GM23248 (cell line): ENCODE results near the gene METTL4. TPM values are rescaled to one million over a fixed set of nuclear protein-coding genes. Genes with fewer than 3 reads are reported as not detected.

Source experiments
- DNase-seq: peaks from one replicate; pipeline ENCODE4 v3.0.0-alpha.2; 2015
- H2AFZ ChIP-seq: fragments of 200-600 bp; sonication (generic); 2 replicates; pipeline ENCODE4 v1.6.1; 2016; ENCODE audit warnings: antibody characterized with exemption
- H3F3A ChIP-seq: fragments of 200-600 bp; sonication (generic); 2 replicates; pipeline ENCODE4 v1.6.1; 2016; ENCODE audit warnings: mild to moderate bottlenecking, antibody characterized with exemption, mixed run types; ENCODE audit not compliant: insufficient read depth
- H3K27ac ChIP-seq: fragments of 200-600 bp; sonication (generic); 2 replicates; pipeline ENCODE4 v1.5.1; 2016; ENCODE audit warnings: mild to moderate bottlenecking
- H3K27me3 ChIP-seq: fragments of 200-600 bp; sonication (generic); replicated peaks from 2 replicates; pipeline ENCODE4 v1.6.1; 2016; ENCODE audit warnings: mild to moderate bottlenecking; ENCODE audit not compliant: insufficient read depth
- H3K36me3 ChIP-seq: fragments of 200-600 bp; sonication (generic); 2 replicates; pipeline ENCODE4 v1.6.1; 2016; ENCODE audit warnings: low read depth, mild to moderate bottlenecking
- H3K4me1 ChIP-seq: fragments of 200-600 bp; sonication (generic); 2 replicates; pipeline ENCODE4 v1.6.1; 2016; ENCODE audit warnings: mild to moderate bottlenecking; ENCODE audit not compliant: insufficient read depth
- H3K4me2 ChIP-seq: fragments of 200-600 bp; sonication (generic); one replicate; pipeline ENCODE4 v1.6.1; 2016; ENCODE audit warnings: mild to moderate bottlenecking; ENCODE audit not compliant: unreplicated experiment
- H3K4me3 ChIP-seq: fragments of 200-600 bp; sonication (generic); 2 replicates; pipeline ENCODE4 v1.5.1; 2016; ENCODE audit warnings: mild to moderate bottlenecking
- H3K79me2 ChIP-seq: fragments of 200-600 bp; sonication (generic); 2 replicates; pipeline ENCODE4 v1.6.1; 2016; ENCODE audit warnings: mild to moderate bottlenecking; ENCODE audit not compliant: insufficient read depth
- H3K9ac ChIP-seq: fragments of 200-600 bp; sonication (generic); 2 replicates; pipeline ENCODE4 v1.6.1; 2016; ENCODE audit warnings: mild to moderate bottlenecking
- H3K9me2 ChIP-seq: fragments of 200-600 bp; sonication (generic); 2 replicates; pipeline ENCODE4 v1.6.1; 2016; ENCODE audit warnings: mixed run types, mild to moderate bottlenecking, moderate library complexity; ENCODE audit not compliant: insufficient read depth
- H3K9me3 ChIP-seq: fragments of 200-600 bp; sonication (generic); one replicate; pipeline ENCODE4 v1.6.1; 2017; ENCODE audit warnings: low read depth
- H4K20me1 ChIP-seq: fragments of 200-600 bp; sonication (generic); 2 replicates; pipeline ENCODE4 v1.6.0; 2016; ENCODE audit not compliant: insufficient read depth
- EZH2 ChIP-seq: fragments of 200-600 bp; sonication (generic); IDR thresholded peaks from 2 replicates; pipeline ENCODE4 v1.6.1; 2018; ENCODE audit warnings: antibody characterized with exemption, mild to moderate bottlenecking; ENCODE audit not compliant: insufficient read depth, poor library complexity, severe bottlenecking
- EZH2phosphoT487 ChIP-seq: fragments of 200-600 bp; sonication (generic); IDR thresholded peaks from 2 replicates; pipeline ENCODE4 v1.6.1; 2018; ENCODE audit warnings: antibody characterized with exemption, moderate library complexity, mild to moderate bottlenecking, low read depth; ENCODE audit not compliant: insufficient read depth
- WGBS, 2 experiments: methylation state at CpG; one replicate each; pipeline ENCODE4 v1.1.6; 2015 to 2017; ENCODE audit warnings: low lambda C conversion rate in 2 of 2, low coverage in 1 of 2; ENCODE audit errors: missing lambda C conversion rate in 2 of 2; 5-methylcytosine and 5-hydroxymethylcytosine counted together
- in situ Hi-C: fragments of 300-500 bp; cut with MboI; formaldehyde crosslinking; loops from 2 replicates; pipeline ENCODE4 v1.15.0; 2020
- polyA plus RNA-seq: library from polyadenylated mRNA; unstranded; fragments of >200 nt; fragmentation: Nextera tagmentation; extraction: Ambion mirVana; gene quantifications from 2 replicates; pipeline ENCODE4 v1.2.1, GENCODE V29; 2016
- total RNA-seq: library from RNA; depleted of rRNA; stranded (reverse); fragments of >200 nt; shearing (Covaris generic); gene quantifications from 2 replicates; pipeline ENCODE4 v1.2.3, GENCODE V29; 2014

METTL4 gene
- total and polyA plus RNA-seq, 2 experiments from 2014 or later, result 5.6 to 9.9 TPM

GRCh38 chr18:2610549-2610948, 39.2 kb upstream of the METTL4 start:
- in situ Hi-C loops, result no loop called here
- no peaks in the 10 kb centered on the region for H3K9me2 ChIP-seq
- WGBS, 2 experiments, result 81 to 83% methylated on average over 5 of the region's 5 CpGs
- H3K4me1 ChIP-seq, result peaks cover 4% of the 10 kb centered on the region; the same call in 1 of the 2 replicates
- H4K20me1 ChIP-seq, result no peaks in the 10 kb centered on the region
- TF ChIP-seq EZH2phosphoT487, result no peak
- TF ChIP-seq EZH2, result no peak
- no peak for DNase-seq
- H3K4me3 ChIP-seq, result no peak overlapping the region
- H3K9ac ChIP-seq, result no peak overlapping the region
- H3K79me2 ChIP-seq, result no peaks in the 10 kb centered on the region
- no peak overlapping the region for H3K27ac ChIP-seq
- H2AFZ ChIP-seq, result 0 out of 2 replicates have a peak overlapping the region, but pooled peaks have one; percentile 27
- H3K36me3 ChIP-seq, result peaks cover 3% of the 10 kb centered on the region; the same call in 1 of the 2 replicates
- H3K27me3 ChIP-seq, result no peaks in the 10 kb centered on the region
- H3K9me3 ChIP-seq, result no peaks in the 10 kb centered on the region
- H3F3A ChIP-seq, result no peaks in the 10 kb centered on the region
- no peak overlapping the region for H3K4me2 ChIP-seq

DNA sequence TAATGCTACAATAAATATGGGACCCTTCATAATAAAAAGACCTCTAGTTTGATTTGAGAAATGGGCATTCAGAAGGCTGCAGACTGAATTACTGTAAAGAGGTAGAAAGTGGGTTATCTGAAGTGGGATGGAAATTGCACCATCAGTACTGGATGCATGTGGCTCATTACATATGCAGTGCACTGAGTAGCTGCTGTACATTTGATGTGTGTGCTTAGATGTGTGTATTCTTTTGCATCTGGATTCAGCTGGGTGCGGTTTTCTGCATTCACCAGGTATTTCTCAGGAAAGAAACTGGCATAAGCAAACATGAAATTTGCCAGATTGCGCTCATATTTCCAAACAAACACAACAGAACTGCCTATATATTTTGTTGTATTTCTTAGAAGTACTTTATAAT, 38.3 kb upstream of the METTL4 start:
- Histone ChIP-seq H3K36me3 (peaks cover 3% of the 10 kb centered on the region; the same call in 1 of the 2 replicates), H2AFZ (no peak overlapping the region), H3K4me3 (no peak overlapping the region), H3K9me2 (no peaks in the 10 kb centered on the region), H3K4me2 (no peak overlapping the region), H3K9me3 (no peaks in the 10 kb centered on the region), H3K9ac (no peak overlapping the region), H4K20me1 (no peaks in the 10 kb centered on the region), H3K79me2 (no peaks in the 10 kb centered on the region), H3K27me3 (no peaks in the 10 kb centered on the region), H3K27ac (no peak overlapping the region), H3F3A (no peaks in the 10 kb centered on the region), H3K4me1 (peaks cover 4% of the 10 kb centered on the region; the same call in 1 of the 2 replicates)
- DNase-seq, result no peak
- WGBS, 2 experiments, result 92 to 100% methylated on average over 2 of the region's 2 CpGs
- TF ChIP-seq EZH2 (no peak), EZH2phosphoT487 (no peak)
- in situ Hi-C loops, result no loop called here

DNA sequence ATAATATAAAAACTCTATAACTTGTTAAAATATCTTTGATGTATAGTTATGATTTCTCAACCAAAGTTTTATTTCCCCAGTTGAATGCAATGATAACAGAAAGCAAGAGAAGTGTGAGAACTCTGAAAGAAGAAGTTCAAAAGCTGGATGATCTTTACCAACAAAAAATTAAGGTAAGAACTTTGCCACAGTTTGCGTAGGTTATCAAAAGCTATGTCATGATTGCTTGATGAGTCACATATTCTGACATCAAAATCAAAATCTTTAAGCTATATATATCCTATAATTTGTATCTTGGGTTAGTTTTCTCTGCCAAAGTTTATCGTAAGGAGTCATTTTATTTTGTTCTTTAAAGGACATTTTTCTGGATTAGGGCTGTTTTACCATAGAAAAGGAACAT, 35.0 kb upstream of the METTL4 start:
- Histone ChIP-seq H3K4me1 (peaks cover 4% of the 10 kb centered on the region; the same call in 1 of the 2 replicates), H3K4me2 (peak overlapping the region; percentile 48), H3K27me3 (no peaks in the 10 kb centered on the region), H3F3A (no peaks in the 10 kb centered on the region), H3K4me3 (no peak overlapping the region), H3K9me2 (no peaks in the 10 kb centered on the region), H2AFZ (peak overlapping the region; percentile 63), H3K79me2 (no peaks in the 10 kb centered on the region), H3K36me3 (peaks cover 3% of the 10 kb centered on the region; the same call in 1 of the 2 replicates), H3K9ac (no peak overlapping the region), H4K20me1 (no peaks in the 10 kb centered on the region), H3K27ac (no peak overlapping the region), H3K9me3 (no peaks in the 10 kb centered on the region)
- in situ Hi-C loops, result no loop called here
- WGBS, 2 experiments, result 96 to 100% methylated on average over 2 of the region's 2 CpGs
- no peak for TF ChIP-seq EZH2phosphoT487
- TF ChIP-seq EZH2, result no peak
- DNase-seq, result no peak

GRCh38 chr18:2602844-2603243, 31.5 kb upstream of the METTL4 start:
- DNase-seq, result no peak
- no peaks in the 10 kb centered on the region for H4K20me1 ChIP-seq
- H3K4me2 ChIP-seq, result no peak overlapping the region
- no peak for TF ChIP-seq EZH2phosphoT487
- TF ChIP-seq EZH2, result no peak
- H3K4me3 ChIP-seq, result no peak overlapping the region
- H3F3A ChIP-seq, result no peaks in the 10 kb centered on the region
- in situ Hi-C loops, result no loop called here
- H3K27me3 ChIP-seq, result no peaks in the 10 kb centered on the region
- no peaks in the 10 kb centered on the region for H3K79me2 ChIP-seq
- no peak overlapping the region for H3K27ac ChIP-seq
- no peak overlapping the region for H3K9ac ChIP-seq
- H2AFZ ChIP-seq, result peak overlapping the region; percentile 50
- no peaks in the 10 kb centered on the region for H3K9me3 ChIP-seq
- H3K36me3 ChIP-seq, result no peaks in the 10 kb centered on the region
- no peaks in the 10 kb centered on the region for H3K9me2 ChIP-seq
- peaks cover 4% of the 10 kb centered on the region; the same call in 1 of the 2 replicates for H3K4me1 ChIP-seq

GRCh38 chr18:2597639-2598038, 26.3 kb upstream of the METTL4 start:
- Histone ChIP-seq H2AFZ (no peak overlapping the region), H3K4me1 (peaks cover 7% of the 10 kb centered on the region), H3K79me2 (no peaks in the 10 kb centered on the region), H3F3A (0 out of 2 replicates have a peak, but pooled peaks cover 6% of the 10 kb centered on the region), H3K27me3 (no peaks in the 10 kb centered on the region), H3K9me3 (no peaks in the 10 kb centered on the region), H3K9ac (no peak overlapping the region), H3K27ac (no peak overlapping the region), H4K20me1 (no peaks in the 10 kb centered on the region), H3K36me3 (no peaks in the 10 kb centered on the region), H3K4me3 (no peak overlapping the region), H3K9me2 (no peaks in the 10 kb centered on the region), H3K4me2 (no peak overlapping the region)
- no peak for DNase-seq
- TF ChIP-seq EZH2phosphoT487 (no peak), EZH2 (no peak)
- WGBS, 2 experiments, result 96 to 100% methylated on average over 4 to 5 of the region's 5 CpGs
- in situ Hi-C loops, result no loop called here
